ENCODE data around the gene CFTR.

DNA sequence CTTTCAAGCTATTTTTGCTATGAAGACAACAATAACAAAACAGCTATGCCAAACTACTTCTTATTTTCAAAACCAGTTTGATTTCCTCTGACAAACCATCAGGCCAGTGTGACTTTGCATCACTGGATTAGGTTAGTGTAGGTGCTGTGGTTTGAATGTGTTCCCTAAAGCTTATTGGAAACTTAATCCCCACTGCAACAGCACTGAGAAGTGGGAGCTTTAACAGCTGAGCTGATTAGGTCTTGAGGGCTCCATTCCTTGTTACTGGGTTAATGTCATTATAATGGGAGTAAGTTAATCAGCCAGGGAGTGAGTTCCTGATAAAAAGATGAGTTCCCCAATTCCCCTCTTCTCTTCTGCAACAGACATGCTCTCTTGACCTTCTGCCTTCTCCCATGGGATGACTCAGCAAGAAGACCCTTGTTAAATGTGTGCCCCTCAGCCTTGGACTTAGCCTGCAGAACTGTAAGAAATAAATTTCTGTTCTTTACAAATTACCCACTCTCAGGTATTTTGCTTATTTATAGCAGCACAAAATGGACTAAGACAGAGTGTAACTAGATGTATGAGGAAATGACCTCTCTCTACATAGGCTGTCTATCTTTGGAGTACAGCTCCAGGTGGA is 206.6 kb downstream of the CFTR start:
- TF ChIP-seq, protein P1, sequence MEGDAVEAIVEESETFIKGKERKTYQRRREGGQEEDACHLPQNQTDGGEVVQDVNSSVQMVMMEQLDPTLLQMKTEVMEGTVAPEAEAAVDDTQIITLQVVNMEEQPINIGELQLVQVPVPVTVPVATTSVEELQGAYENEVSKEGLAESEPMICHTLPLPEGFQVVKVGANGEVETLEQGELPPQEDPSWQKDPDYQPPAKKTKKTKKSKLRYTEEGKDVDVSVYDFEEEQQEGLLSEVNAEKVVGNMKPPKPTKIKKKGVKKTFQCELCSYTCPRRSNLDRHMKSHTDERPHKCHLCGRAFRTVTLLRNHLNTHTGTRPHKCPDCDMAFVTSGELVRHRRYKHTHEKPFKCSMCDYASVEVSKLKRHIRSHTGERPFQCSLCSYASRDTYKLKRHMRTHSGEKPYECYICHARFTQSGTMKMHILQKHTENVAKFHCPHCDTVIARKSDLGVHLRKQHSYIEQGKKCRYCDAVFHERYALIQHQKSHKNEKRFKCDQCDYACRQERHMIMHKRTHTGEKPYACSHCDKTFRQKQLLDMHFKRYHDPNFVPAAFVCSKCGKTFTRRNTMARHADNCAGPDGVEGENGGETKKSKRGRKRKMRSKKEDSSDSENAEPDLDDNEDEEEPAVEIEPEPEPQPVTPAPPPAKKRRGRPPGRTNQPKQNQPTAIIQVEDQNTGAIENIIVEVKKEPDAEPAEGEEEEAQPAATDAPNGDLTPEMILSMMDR (conservative IDR thresholded peaks at IDR 0.05; ENCODE audit: low read depth, low read length): no peak
- TF ChIP-seq EZH2 (IDR thresholded peaks at IDR 0.05; ENCODE audit: borderline replicate concordance, low read depth, low read length, poor library complexity, severe bottlenecking): no peak

All from A673 (cell line).